IPS-18a (cell line): ENCODE data around the gene PPP6R2.
"Not testable (repeated sequence)": the region's sequence is repeated elsewhere in the genome, so short reads cannot be mapped to it uniquely, and the experiment has no call there.

Source experiments
- H3K27ac ChIP-seq: one replicate; pipeline ENCODE4 v1.5.1; 2013; ENCODE audit warnings: low read length
- H3K27me3 ChIP-seq: one replicate; pipeline ENCODE4 v1.6.1; 2013; ENCODE audit warnings: mild to moderate bottlenecking, low read length; ENCODE audit not compliant: control insufficient read depth, insufficient read depth
- H3K36me3 ChIP-seq: one replicate; pipeline ENCODE4 v1.6.1; 2013; ENCODE audit warnings: low read depth, low read length; ENCODE audit not compliant: control insufficient read depth
- H3K4me1 ChIP-seq: one replicate; pipeline ENCODE4 v1.6.1; 2013; ENCODE audit warnings: low read depth, low read length; ENCODE audit not compliant: control insufficient read depth
- H3K4me3 ChIP-seq: one replicate; pipeline ENCODE4 v1.5.1; 2013; ENCODE audit warnings: low read length
- H3K9ac ChIP-seq: one replicate; pipeline ENCODE4 v1.6.1; 2013; ENCODE audit warnings: mild to moderate bottlenecking, low read length, moderate library complexity
- H3K9me3 ChIP-seq: one replicate; pipeline ENCODE4 v1.6.1; 2013; ENCODE audit warnings: low read depth, low read length; ENCODE audit not compliant: control insufficient read depth

The PPP6R2 gene

DNA sequence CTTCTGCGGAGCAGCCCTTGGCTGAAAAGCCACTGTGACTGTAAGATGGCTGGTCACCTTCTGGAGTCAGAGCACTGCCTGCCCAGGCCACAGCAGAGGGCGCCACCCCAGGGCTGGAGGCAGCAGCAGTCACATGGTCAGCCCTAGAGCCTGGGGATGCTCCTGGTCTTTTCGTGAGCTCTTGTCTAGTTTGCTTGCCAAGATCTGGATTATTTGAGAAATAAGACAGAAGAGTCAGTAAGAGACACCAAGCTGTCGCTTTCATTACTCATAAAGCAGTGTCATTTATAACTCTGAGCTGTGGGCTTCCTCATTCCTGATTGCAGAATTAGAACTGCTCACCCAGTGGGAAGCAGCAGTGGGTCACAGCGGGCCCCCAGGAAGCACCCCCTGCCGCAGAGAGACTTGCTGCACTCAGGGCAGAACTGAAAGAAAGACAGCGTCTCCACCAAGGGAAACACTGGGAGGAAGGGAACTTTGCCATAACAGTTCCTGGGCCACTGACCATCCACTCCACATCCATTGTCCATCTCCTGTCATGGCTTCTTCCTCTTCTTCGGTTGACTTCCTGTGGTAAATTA, 56.7 kb downstream of the PPP6R2 start:
- Histone ChIP-seq H3K36me3 (peaks cover 5% of the 10 kb centered on the region), H3K27ac (no peak overlapping the region)

DNA sequence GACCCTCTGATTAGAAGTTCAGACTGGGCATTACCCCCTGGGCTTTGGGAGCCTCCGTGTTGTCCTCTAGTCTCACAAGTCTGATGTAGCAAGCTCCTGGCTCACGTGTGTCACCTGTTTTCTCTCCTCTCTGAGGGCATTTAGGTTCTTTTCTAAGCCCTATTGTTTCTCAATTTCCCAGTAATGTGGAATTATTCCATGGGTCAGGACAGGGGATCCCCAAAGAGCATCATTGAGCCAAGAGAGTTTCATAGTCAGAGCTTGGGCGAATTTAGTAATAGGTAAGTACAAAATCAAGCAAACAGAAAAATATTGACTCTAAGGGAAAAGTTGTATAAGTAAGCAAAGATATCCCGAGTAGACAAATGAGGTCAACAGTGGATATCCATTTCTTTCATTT, 57.3 kb downstream of the PPP6R2 start:
- Histone ChIP-seq H3K27me3 (no peaks in the 10 kb centered on the region), H3K4me1 (peaks cover 4% of the 10 kb centered on the region), H3K9ac (no peak overlapping the region), H3K36me3 (no peaks in the 10 kb centered on the region), H3K4me3 (no peak overlapping the region), H3K27ac (no peak overlapping the region), H3K9me3 (no peaks in the 10 kb centered on the region)

More for the DNA sequence above, 56.7 kb downstream of the PPP6R2 start:
- Histone ChIP-seq H3K9me3 (no peaks in the 10 kb centered on the region), H3K27me3 (no peaks in the 10 kb centered on the region), H3K4me1 (peaks cover 4% of the 10 kb centered on the region), H3K4me3 (no peak overlapping the region), H3K9ac (no peak overlapping the region)

DNA sequence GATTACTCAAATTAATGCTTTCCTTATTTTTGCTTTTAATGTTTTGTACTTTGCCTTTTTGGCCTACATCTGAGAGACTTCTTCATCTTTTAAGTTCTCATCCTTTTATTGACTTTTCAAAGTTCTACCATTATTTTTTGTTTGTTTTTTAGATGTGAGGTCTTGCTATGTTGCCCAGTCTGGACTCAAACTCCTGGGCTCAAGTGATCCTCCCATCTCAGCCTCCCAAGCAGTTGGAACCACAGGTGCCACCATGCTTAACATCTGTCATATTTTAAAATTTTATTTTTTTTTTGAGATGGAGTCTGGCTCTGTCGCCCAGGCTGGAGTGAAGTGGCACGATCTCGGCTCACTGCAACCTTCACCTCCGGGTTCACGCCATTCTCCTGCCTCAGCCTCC, 57.8 kb downstream of the PPP6R2 start:
- no peak overlapping the region for H3K9ac ChIP-seq
- H3K27ac ChIP-seq = no peak overlapping the region
- H3K4me3 ChIP-seq = no peak overlapping the region
- peaks cover 4% of the 10 kb centered on the region for H3K4me1 ChIP-seq
- H3K27me3 ChIP-seq = no peaks in the 10 kb centered on the region
- H3K36me3 ChIP-seq = no peaks in the 10 kb centered on the region
- no peaks in the 10 kb centered on the region for H3K9me3 ChIP-seq

DNA sequence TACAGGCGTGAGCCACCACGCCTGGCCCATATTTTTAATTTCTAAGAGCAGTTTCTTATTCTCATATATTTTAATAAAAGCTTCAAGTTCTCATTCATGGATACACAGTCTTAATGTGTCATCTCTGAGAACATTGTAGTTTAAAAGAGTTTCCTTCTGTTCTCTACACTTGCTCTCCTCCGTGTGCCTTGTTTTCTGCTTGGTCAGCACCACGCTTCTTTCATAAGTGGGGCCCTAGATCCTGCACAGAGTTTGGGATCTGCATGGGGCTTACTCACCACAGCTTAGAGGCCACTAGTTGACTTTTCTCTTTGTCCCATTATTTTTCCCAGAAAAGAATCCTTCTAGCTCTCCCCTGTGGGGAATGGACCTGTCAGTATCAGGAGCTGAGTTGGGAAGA, 58.8 kb downstream of the PPP6R2 start:
- no peak overlapping the region for H3K9ac ChIP-seq
- H3K36me3 ChIP-seq = peaks cover 6% of the 10 kb centered on the region
- H3K4me3 ChIP-seq = no peak overlapping the region
- peaks cover 4% of the 10 kb centered on the region for H3K4me1 ChIP-seq
- no peaks in the 10 kb centered on the region for H3K9me3 ChIP-seq
- H3K27ac ChIP-seq = no peak overlapping the region
- no peaks in the 10 kb centered on the region for H3K27me3 ChIP-seq

DNA sequence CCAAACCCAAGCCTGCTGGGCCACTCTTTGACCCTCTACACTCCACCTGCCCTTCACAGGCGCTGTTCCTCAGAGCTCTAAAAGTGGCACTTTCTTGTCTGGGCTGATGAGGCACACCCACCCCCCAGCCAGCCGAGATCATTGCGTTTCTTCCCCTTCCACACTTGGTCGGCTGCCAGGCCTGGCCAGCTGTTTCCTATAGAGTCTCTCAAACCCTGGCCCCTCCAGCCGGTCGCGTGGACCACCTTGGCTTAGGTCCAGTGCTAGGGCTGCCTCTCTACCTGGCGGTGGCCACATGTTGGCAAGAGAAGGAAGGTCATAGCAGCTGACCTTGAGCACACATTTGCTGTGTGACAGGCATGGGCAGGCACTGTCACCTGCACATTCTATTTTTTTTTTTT, 60.6 kb downstream of the PPP6R2 start:
- Histone ChIP-seq H3K4me1 (peaks cover 4% of the 10 kb centered on the region), H3K27ac (no peak overlapping the region), H3K4me3 (no peak overlapping the region), H3K9me3 (no peaks in the 10 kb centered on the region), H3K36me3 (peaks cover 12% of the 10 kb centered on the region), H3K27me3 (no peaks in the 10 kb centered on the region), H3K9ac (no peak overlapping the region)

DNA sequence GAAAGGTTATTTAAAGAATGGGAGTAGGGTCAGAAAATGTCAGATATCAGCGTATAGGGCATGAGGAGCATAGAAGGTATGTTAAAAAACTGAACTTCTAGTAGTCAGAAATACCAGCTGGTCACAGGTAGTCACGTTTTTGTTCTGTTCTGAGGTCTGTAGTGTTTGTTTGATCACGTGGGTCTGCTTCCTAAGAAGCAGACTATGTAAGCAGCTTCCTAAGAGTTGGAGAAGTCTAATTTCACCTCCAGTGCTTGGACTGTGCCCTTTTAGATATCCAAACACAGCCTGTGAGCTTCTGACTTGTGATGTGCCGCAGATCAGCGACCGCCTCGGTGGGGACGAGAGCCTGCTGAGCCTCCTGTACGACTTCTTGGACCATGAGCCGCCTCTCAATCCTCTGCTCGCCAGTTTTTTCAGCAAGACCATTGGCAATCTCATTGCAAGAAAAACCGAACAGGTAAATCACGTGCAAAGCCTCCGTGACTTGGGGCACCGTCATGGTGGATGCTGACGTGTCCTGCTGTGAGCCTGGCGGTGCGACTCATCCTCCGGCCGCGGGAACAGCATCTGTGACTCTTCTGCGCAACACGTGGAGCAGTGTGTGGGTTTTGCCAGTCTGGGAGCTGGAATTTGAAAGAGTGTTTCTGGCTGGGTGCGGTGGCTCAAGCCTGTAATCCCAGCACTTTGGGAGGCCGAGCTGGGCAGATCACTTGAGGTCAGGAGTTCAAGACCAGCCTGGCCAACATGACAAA, 63.5 kb downstream of the PPP6R2 start:
- Histone ChIP-seq H3K27me3 (no peaks in the 10 kb centered on the region), H3K4me3 (no peak overlapping the region), H3K9me3 (no peaks in the 10 kb centered on the region), H3K9ac (no peak overlapping the region), H3K4me1 (no peaks in the 10 kb centered on the region), H3K36me3 (peaks cover 12% of the 10 kb centered on the region), H3K27ac (no peak overlapping the region)

DNA sequence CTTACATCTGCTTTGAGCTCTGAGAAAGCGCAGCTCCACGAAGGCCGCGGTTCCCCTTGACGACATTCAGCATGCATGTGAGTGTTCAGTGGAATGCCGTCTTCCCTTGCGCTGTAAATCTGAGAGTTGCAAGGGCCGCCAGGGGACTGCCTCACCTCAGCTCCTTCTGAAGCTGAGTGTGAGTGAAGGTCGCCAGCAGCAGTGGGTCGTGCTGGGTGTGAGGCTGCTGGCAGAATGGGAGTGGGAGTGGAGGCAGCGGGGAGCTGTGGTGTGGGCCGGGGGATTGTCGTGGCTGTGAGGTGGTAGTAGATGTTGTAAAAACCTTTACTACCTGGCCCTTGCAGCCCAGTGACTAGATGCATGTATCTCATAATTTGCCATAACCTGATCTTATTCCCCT, 65.2 kb downstream of the PPP6R2 start:
- Histone ChIP-seq H3K27ac (no peak overlapping the region), H3K27me3 (no peaks in the 10 kb centered on the region), H3K9ac (no peak overlapping the region), H3K4me1 (no peaks in the 10 kb centered on the region), H3K36me3 (peaks cover 12% of the 10 kb centered on the region), H3K9me3 (no peaks in the 10 kb centered on the region), H3K4me3 (no peak overlapping the region)

DNA sequence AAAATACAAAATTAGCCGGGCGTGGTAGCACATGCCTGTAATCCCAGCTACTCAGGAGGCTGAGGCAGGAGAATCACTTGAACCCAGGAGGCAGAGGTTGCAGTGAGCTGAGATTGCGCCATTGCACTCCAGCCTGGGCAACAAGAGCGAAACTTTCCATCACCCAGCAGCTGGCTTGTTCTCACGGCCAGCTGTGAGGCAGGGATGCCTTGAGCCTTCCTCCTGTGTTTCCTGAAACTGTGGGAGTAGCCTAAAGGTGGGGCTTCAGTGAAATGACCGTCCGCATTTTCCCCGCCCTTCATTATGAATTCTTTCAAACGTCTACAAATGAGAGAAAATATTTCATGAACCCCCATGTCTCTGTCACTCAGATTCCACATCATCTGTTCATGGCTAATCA, 65.8 kb downstream of the PPP6R2 start:
- not testable (repeated sequence) for H3K27me3 ChIP-seq, H3K27ac ChIP-seq, H3K9me3 ChIP-seq, H3K9ac ChIP-seq, H3K4me1 ChIP-seq, H3K4me3 ChIP-seq
- peaks cover 17% of the 10 kb centered on the region for H3K36me3 ChIP-seq

DNA sequence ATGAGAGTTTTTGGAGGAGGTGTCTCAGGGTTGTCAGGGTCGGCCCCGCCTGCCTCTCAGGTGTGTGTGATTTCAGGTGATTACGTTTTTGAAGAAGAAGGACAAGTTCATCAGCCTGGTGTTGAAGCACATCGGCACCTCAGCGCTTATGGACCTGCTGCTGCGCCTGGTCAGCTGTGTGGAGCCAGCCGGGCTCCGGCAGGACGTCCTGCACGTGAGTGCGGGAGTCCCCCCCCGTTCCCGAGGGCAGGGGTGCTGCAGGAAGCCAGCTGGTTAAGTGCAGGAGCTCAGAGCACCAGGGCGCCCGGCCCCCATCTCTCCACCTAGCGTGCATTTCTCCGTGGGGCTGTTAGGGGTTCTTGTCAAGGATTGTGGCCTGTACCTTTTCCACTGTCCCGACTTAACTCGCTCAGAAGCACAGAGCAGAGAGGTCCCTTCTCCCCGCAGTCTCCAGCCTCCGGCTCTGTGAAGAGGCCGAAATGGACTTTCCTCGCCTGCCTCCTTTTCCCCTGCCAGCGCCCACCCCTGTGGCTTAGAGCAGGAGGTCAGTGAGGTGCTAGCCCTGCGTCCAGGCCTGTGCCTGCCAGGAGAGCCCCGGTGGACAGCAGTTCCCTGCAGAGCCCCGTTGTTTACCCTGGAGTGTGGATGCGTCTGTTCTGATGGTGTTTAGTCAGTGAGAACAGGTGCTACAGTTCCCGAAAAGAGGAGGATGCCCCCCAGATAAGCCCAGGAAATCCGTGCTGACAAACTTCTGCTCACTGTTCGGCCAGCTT, 71.5 kb downstream of the PPP6R2 start:
- H3K9me3 ChIP-seq = no peaks in the 10 kb centered on the region
- H3K4me1 ChIP-seq = no peaks in the 10 kb centered on the region
- no peak overlapping the region for H3K9ac ChIP-seq
- H3K27me3 ChIP-seq = no peaks in the 10 kb centered on the region
- H3K27ac ChIP-seq = no peak overlapping the region
- H3K4me3 ChIP-seq = no peak overlapping the region
- H3K36me3 ChIP-seq = peaks cover 44% of the 10 kb centered on the region

DNA sequence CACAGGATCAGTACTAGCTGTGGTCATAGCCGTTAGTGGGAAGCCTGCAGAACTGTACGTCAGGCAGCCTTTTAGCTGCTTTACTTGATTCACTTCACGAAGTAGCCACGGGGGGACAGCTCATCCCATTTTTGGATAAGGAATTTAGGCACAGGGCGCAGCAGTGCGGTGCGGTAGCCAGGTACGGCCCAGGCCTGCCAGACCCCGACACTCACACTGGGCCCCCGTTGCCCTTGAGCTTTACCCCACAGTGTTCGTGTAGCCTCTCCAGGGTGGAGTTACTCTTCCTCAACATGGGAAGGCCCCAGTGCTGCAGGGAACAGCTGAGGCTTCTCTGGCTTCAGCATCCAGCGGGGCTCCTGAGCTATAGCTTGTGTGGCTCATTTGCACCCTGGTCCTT, 72.3 kb downstream of the PPP6R2 start:
- Histone ChIP-seq H3K27me3 (no peaks in the 10 kb centered on the region), H3K36me3 (peaks cover 51% of the 10 kb centered on the region), H3K9me3 (no peaks in the 10 kb centered on the region), H3K9ac (no peak overlapping the region), H3K4me3 (no peak overlapping the region), H3K4me1 (no peaks in the 10 kb centered on the region), H3K27ac (no peak overlapping the region)

DNA sequence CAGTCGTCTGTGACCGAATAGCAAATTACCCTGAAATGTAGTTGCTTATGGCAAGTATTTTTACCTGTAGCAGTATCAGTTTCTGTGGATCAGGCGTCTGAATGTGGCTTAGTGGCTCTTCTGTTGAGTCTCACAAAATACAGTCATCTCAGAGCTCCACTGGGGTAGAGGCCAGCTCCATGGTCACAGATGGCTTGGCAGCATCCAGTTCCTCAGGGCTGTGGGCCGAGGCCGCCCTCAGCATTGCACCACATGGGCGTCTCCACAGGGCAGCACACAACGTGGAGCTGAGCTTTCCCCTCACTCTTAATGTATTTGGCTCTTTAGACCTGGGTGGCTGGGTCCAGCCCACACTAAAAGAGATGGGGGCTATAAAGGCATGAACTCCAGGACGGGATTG, 73.9 kb downstream of the PPP6R2 start:
- Histone ChIP-seq H3K4me3 (no peak overlapping the region), H3K9ac (no peak overlapping the region), H3K4me1 (no peaks in the 10 kb centered on the region), H3K36me3 (peaks cover 56% of the 10 kb centered on the region), H3K27me3 (no peaks in the 10 kb centered on the region), H3K27ac (no peak overlapping the region), H3K9me3 (no peaks in the 10 kb centered on the region)
